ENCODE results near the gene IL17RA. TPM values are rescaled to one million over a fixed set of nuclear protein-coding genes. Genes with fewer than 3 reads are reported as not detected.

Gene IL17RA
- total and polyA plus RNA-seq, 2 donors (not counting 3 experiments of a cell fraction or from before 2014, with no cell fraction given), result 13.0 to 19.3 TPM

DNA sequence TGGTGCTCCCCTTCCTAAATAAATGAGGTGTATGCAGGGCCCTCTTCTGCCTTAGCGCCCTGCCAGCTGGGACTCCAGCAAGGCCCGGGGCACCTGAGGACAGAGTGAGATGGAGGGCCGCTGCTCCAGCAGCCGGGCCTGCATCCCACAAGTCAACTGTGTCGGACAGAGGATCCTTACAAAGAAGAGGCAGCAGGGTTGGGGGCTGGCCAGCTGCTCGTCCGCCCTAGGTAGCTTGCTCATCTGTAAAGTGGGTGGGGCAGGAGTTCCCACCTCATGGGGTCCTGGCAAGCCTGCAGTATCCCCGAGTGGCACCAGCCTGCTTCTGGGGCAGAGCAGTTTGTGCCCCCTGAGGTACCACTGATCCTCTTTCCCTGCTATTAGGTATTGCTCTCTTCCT, 28.8 kb downstream of the IL17RA start:
- dilution Hi-C loops (cut with MboI; ENCODE audit: extremely low pct_ligation_motif_present, low sequenced_read_pairs) (no loop called here), intact Hi-C loops (cut with micrococcal nuclease) (no loop called here)
- Histone ChIP-seq H3K79me2 (ENCODE audit: control insufficient read depth, insufficient read depth, low read length) (no peaks in the 10 kb centered on the region), H3K9ac (replicated peaks; ENCODE audit: extremely low read depth, insufficient read depth, low read length) (no peak overlapping the region), H3K27ac (ENCODE audit: insufficient read depth, low read depth, low read length) (no peak overlapping the region), H3K9me1 (replicated peaks; ENCODE audit: control insufficient read depth, extremely low read depth, insufficient read depth, low read length) (no peaks in the 10 kb centered on the region), H3K4me2 (ENCODE audit: insufficient read depth, low read length) (no peak overlapping the region), H3K9me3 (replicated peaks; ENCODE audit: control insufficient read depth, insufficient read depth, low read length) (no peaks in the 10 kb centered on the region), H3K4me1 (ENCODE audit: control insufficient read depth, extremely low read depth, insufficient read depth, low read length) (no peaks in the 10 kb centered on the region), H4K20me1 (replicated peaks; ENCODE audit: control insufficient read depth, extremely low read depth, insufficient read depth, low read length) (no peaks in the 10 kb centered on the region), H3K27me3 (ENCODE audit: control insufficient read depth in 2 of 2, insufficient read depth in 2 of 2, low read length in 2 of 2) (peaks cover 3 to 4% of the 10 kb centered on the region in 2 experiments), H2AFZ (ENCODE audit: low read depth, low read length) (no peak overlapping the region), H3K4me3 (replicated peaks in 1 of 3; ENCODE audit: insufficient read depth in 1 of 3, low read depth in 1 of 3, low read length in 3 of 3) (no peak overlapping the region), H3K36me3 (ENCODE audit: control insufficient read depth in 2 of 2, extremely low read depth in 1 of 2, insufficient read depth in 2 of 2, low read length in 2 of 2) (no peaks in the 10 kb centered on the region)
- no TSS peak for BruUV-seq (replicated peaks)
- ChIA-PET POLR2A (no interaction called here), CTCF (interaction anchor here (1.6 to 2.7 kb wide), 3 partner anchors 39 to 388 kb away, joined by 3 to 8 read pairs (median 7); no protein-coding TSS in a partner anchor)
- FAIRE-seq, result no peak
- TF ChIP-seq GATA2 (IDR thresholded peaks at IDR 0.05; ENCODE audit: insufficient read depth, insufficient read length, low read depth, low read length) (no peak), POLR2A (IDR thresholded peaks at IDR 0.05; ENCODE audit: low read depth, low read length) (no peak), MYC (IDR thresholded peaks at IDR 0.05; ENCODE audit: low read depth, low read length) (no peak), JUN (IDR thresholded peaks at IDR 0.05; ENCODE audit: borderline replicate concordance, insufficient read depth, insufficient read length, low read depth) (no peak), POLR2AphosphoS5 (IDR thresholded peaks at IDR 0.05; ENCODE audit: insufficient read depth, low read depth, low read length) (no peak), EZH2 (IDR thresholded peaks at IDR 0.05; ENCODE audit: borderline replicate concordance, low read depth, low read length, severe bottlenecking) (no peak), FOS (IDR thresholded peaks at IDR 0.05; ENCODE audit: borderline replicate concordance, insufficient read depth, low read length) (no peak)
- TF ChIP-seq, protein P1, sequence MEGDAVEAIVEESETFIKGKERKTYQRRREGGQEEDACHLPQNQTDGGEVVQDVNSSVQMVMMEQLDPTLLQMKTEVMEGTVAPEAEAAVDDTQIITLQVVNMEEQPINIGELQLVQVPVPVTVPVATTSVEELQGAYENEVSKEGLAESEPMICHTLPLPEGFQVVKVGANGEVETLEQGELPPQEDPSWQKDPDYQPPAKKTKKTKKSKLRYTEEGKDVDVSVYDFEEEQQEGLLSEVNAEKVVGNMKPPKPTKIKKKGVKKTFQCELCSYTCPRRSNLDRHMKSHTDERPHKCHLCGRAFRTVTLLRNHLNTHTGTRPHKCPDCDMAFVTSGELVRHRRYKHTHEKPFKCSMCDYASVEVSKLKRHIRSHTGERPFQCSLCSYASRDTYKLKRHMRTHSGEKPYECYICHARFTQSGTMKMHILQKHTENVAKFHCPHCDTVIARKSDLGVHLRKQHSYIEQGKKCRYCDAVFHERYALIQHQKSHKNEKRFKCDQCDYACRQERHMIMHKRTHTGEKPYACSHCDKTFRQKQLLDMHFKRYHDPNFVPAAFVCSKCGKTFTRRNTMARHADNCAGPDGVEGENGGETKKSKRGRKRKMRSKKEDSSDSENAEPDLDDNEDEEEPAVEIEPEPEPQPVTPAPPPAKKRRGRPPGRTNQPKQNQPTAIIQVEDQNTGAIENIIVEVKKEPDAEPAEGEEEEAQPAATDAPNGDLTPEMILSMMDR (IDR thresholded peaks at IDR 0.05; ENCODE audit: extremely low read depth in 1 of 2, insufficient read depth in 1 of 2, low read depth in 1 of 2, low read length in 2 of 2), result no peak
- TF ChIP-seq, protein P2, sequence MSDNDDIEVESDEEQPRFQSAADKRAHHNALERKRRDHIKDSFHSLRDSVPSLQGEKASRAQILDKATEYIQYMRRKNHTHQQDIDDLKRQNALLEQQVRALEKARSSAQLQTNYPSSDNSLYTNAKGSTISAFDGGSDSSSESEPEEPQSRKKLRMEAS (IDR thresholded peaks at IDR 0.05; ENCODE audit: insufficient read depth, insufficient read length), result no peak
- no peak for DNase-seq (ENCODE audit: low read depth, low spot score)
